Purkinje cell (primary cell): ENCODE measurements around the gene CIB2. TPM values are rescaled to one million over a fixed set of nuclear protein-coding genes. Genes with fewer than 3 reads are reported as not detected.

Experiments
- polyA plus RNA-seq: library from polyadenylated mRNA; unstranded; fragments of >200 nt; fragmentation: Nextera tagmentation; gene quantifications from 2 replicates; pipeline ENCODE4 v1.2.1, GENCODE V29; 2014

CIB2 gene
- polyA plus RNA-seq, result 1.4 and 6.7 TPM in 2 replicates

DNA sequence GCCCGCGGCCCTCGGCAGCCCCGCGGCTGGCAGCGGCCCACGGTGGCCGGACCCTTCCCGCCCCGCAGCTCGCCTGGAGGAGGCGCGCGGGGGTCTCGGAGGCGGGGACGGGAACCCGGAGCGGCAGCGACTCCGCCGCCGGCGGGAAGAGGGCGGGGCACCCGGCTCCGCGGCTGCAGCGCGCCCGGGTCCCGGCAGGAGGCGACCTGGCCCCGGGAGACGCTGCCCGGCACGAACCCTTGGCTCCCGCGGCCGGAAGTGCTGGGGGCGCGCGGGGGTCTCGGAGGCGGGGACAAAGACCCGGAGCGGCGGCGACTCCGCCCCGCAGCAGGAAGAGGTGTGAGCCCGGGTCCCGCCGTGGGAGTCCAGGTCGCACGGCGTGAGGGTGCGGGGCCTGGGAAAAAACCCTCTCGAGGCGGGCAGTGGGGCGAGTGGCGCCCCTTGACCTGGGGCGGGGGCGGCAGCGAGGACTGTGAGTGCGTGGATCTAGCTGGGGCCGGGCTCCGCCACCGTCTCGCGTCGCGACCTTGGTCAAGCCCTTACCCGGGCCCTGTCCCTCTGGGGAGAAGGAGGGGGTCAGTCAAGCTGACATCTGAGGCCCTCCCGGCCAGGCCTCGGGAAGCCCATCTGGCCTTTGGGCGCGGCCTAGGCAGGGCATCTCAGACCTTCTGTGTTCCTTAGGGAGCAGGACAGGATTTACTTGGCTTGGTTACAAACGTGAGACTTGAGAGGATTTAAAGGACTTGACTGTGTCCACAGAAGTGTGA, at the start of gene CIB2:
Gene CIB2 (minus strand): TSS at position 151 of the 767 bp plus-strand sequence. CDS start 230 bp downstream, outside the sequence.

GRCh38 chr15:78149068-78149804, 18.0 kb upstream of the CIB2 start, which contains the start of gene IDH3A:
Gene IDH3A, plus strand, starts transcription at chr15:78149362. Its CDS starts 42 bp downstream, at chr15:78149404.

GRCh38 chr15:78092261-78093041, 38.8 kb downstream of the CIB2 start, which contains the start of gene SH2D7:
Gene SH2D7, plus strand, starts transcription at chr15:78092561. Its CDS starts 24 bp downstream, at chr15:78092585.

GRCh38 chr15:78077053-78077870, 54.0 kb downstream of the CIB2 start, which contains the start of gene TBC1D2B:
Gene TBC1D2B, minus strand, starts transcription at chr15:78077711. Its CDS starts 59 bp downstream, at chr15:78077652.

Other genes starting within 250 kb of the CIB2 start
- gene TBC1D2B, start 53.7 kb downstream of the CIB2 start, polyA plus RNA-seq, result 1.6 and 5.3 TPM in 2 replicates
- gene SH2D7, start 38.9 kb downstream of the CIB2 start, polyA plus RNA-seq, result not detected in 2 replicates
- gene IDH3A, start 17.9 kb upstream of the CIB2 start, polyA plus RNA-seq, result 189 and 215 TPM in 2 replicates
- 3.7 and 3.8 TPM in 2 replicates for gene ACSBG1, start 103.1 kb upstream of the CIB2 start, polyA plus RNA-seq
- 65.5 and 105 TPM in 2 replicates for gene DNAJA4, start 133.1 kb upstream of the CIB2 start, polyA plus RNA-seq
- gene SKIC8, start 168.2 kb upstream of the CIB2 start, polyA plus RNA-seq, result 375 and 533 TPM in 2 replicates
- gene CRABP1, start 208.9 kb upstream of the CIB2 start, polyA plus RNA-seq, result 2.5 TPM in 1 of 2 replicates, not detected in the other